Caco-2 (cell line): ENCODE results near the gene TAL2. TPM values are rescaled to one million over a fixed set of nuclear protein-coding genes. Genes with fewer than 3 reads are reported as not detected.

ENCODE experiments used
- BruUV-seq: library from RNA; stranded (reverse); fragments of 400-500 nt; replicated peaks from 2 replicates; lab custom pipeline; 2021; lab: Mats Ljungman, UMichigan
- CTCF ChIA-PET: fragments of 300-600 bp; sonication (Branson Sonifier 250); formaldehyde crosslinking; loops from one replicate; lab custom pipeline; 2022; ENCODE audit warnings: antibody characterized with exemption; lab: Charles Lee
- POLR2A ChIA-PET: fragments of 300-600 bp; sonication (Branson Sonifier 250); formaldehyde crosslinking; loops from one replicate; lab custom pipeline; 2022; ENCODE audit warnings: antibody characterized with exemption; lab: Charles Lee
- DNase-seq, 2 experiments: peaks; one replicate each; pipeline versions ENCODE4 v3.0.0 to v3.0.0-alpha.2; 2020 to 2022
- H3K27me3 ChIP-seq: replicated peaks from 2 replicates; pipeline ENCODE4 v1.6.0; 2011; ENCODE audit warnings: low read length; ENCODE audit not compliant: control insufficient read depth, insufficient read depth
- H3K36me3 ChIP-seq: 2 replicates; pipeline ENCODE4 v1.5.1; 2011; ENCODE audit warnings: low read length; ENCODE audit not compliant: control insufficient read depth, insufficient read depth
- H3K4me1 ChIP-seq: fragments of 250-450 bp; sonication (Bioruptor Pico); 2 replicates; pipeline ENCODE4 v1.5.1; 2020; ENCODE audit warnings: mild to moderate bottlenecking
- H3K4me3 ChIP-seq: 2 replicates; pipeline ENCODE4 v1.5.1; 2011; ENCODE audit warnings: low read depth, mild to moderate bottlenecking, control low read depth, low read length
- H3K9me3 ChIP-seq: fragments of 250-450 bp; sonication (Bioruptor Pico); 2 replicates; pipeline ENCODE4 v1.5.1; 2020; ENCODE audit warnings: mild to moderate bottlenecking, moderate library complexity
- H3K27ac Mint-ChIP-seq: one replicate; pipeline ENCODE4 v1.8.0; 2022; ENCODE audit warnings: mixed read lengths; ENCODE audit not compliant: unreplicated experiment
- H3K27me3 Mint-ChIP-seq: one replicate; pipeline ENCODE4 v1.8.0; 2022; ENCODE audit warnings: mixed read lengths; ENCODE audit not compliant: insufficient read depth, unreplicated experiment
- H3K36me3 Mint-ChIP-seq: one replicate; pipeline ENCODE4 v1.8.0; 2022; ENCODE audit warnings: mild to moderate bottlenecking, mixed read lengths; ENCODE audit not compliant: insufficient read depth, unreplicated experiment
- H3K4me1 Mint-ChIP-seq: one replicate; pipeline ENCODE4 v1.8.0; 2022; ENCODE audit warnings: low read depth, mixed read lengths; ENCODE audit not compliant: unreplicated experiment
- H3K4me3 Mint-ChIP-seq: one replicate; pipeline ENCODE4 v1.8.0; 2022; ENCODE audit warnings: mild to moderate bottlenecking, moderate library complexity, mixed read lengths; ENCODE audit not compliant: unreplicated experiment
- H3K9me3 Mint-ChIP-seq: one replicate; pipeline ENCODE4 v1.8.0; 2022; ENCODE audit warnings: mixed read lengths; ENCODE audit not compliant: unreplicated experiment
- intact Hi-C: fragments of 100-400 bp; cut with micrococcal nuclease; formaldehyde crosslinking; loops from one replicate; pipeline ENCODE4 v1.10.0; 2022; ENCODE audit not compliant: unreplicated experiment
- total RNA-seq: library from RNA; stranded (reverse); gene quantifications from 2 replicates; pipeline ENCODE4 v1.2.3, GENCODE V29; 2022
- TF ChIP-seq, protein P1 (sequence below), 2 experiments: fragments of 200-600 bp in 1 of 2; IDR thresholded peaks; 1 replicate in 1 of 2; 2 replicates in 1 of 2; pipeline versions ENCODE4 v1.5.1 to v1.8.0; 2011 to 2022; ENCODE audit warnings: antibody characterized with exemption in 1 of 2, control low read depth in 1 of 2, inconsistent platforms in 1 of 2, low read depth in 1 of 2, low read length in 1 of 2, mild to moderate bottlenecking in 1 of 2, moderate library complexity in 1 of 2; ENCODE audit not compliant: insufficient read depth in 1 of 2, severe bottlenecking in 1 of 2, unreplicated experiment in 1 of 2

Gene TAL2
- total RNA-seq, 1 experiment from 2014 or later: 1.00 TPM

DNA sequence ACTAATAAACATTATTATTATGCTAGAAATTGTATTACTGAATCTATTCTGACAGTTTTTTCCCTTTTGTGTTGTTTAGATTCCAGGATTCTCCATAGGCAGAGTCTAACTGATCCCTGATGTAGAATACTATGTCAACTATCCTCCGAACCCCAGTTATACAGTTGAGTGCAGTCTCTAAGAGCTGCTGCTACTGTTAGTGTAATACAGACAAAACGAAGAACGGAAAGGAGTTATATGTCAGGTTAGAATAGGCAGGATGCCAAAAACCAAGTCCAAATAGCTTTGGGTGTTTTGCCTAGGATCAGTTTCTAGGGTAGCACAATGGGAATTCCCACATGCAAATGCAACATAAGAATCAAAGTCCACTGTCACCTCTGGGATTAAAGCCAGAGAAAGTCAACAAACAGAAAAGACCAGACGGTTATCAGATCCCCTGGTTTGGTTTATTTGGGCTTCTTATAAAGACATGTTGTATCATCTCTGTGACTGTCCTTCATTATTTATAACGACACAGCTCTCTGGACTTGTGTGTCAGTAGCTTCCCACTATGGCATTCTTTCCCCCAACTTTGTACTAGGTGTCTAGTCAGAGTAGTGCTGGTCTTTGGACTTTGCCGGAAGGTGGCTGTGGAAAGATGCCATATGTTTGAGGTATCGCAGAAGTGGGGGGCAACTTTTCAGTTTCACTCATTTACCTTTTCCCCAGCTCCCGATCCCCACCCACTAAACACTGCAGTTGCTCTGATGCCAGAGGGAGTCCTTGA, 17.2 kb downstream of the TAL2 start:
- Mint-ChIP-seq H3K27ac (no peak overlapping the region), H3K4me1 (peaks cover 17% of the 10 kb centered on the region), H3K4me3 (no peak overlapping the region), H3K36me3 (no peaks in the 10 kb centered on the region), H3K27me3 (no peaks in the 10 kb centered on the region), H3K9me3 (no peaks in the 10 kb centered on the region)
- H3K4me3 ChIP-seq: no peak overlapping the region
- ChIA-PET CTCF (no interaction called here), POLR2A (no interaction called here)
- H3K9me3 ChIP-seq: no peaks in the 10 kb centered on the region
- TF ChIP-seq, protein P1, sequence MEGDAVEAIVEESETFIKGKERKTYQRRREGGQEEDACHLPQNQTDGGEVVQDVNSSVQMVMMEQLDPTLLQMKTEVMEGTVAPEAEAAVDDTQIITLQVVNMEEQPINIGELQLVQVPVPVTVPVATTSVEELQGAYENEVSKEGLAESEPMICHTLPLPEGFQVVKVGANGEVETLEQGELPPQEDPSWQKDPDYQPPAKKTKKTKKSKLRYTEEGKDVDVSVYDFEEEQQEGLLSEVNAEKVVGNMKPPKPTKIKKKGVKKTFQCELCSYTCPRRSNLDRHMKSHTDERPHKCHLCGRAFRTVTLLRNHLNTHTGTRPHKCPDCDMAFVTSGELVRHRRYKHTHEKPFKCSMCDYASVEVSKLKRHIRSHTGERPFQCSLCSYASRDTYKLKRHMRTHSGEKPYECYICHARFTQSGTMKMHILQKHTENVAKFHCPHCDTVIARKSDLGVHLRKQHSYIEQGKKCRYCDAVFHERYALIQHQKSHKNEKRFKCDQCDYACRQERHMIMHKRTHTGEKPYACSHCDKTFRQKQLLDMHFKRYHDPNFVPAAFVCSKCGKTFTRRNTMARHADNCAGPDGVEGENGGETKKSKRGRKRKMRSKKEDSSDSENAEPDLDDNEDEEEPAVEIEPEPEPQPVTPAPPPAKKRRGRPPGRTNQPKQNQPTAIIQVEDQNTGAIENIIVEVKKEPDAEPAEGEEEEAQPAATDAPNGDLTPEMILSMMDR (IDR thresholded peaks at IDR 0.05; ENCODE audit: insufficient read depth in 1 of 2, low read depth in 1 of 2, low read length in 1 of 2, severe bottlenecking in 1 of 2, unreplicated experiment in 1 of 2): no peak
- peaks cover 20% of the 10 kb centered on the region for H3K4me1 ChIP-seq
- H3K36me3 ChIP-seq: no peaks in the 10 kb centered on the region
- DNase-seq: no peak
- intact Hi-C loops: no loop called here
- no TSS peak for BruUV-seq
- H3K27me3 ChIP-seq: no peaks in the 10 kb centered on the region

DNA sequence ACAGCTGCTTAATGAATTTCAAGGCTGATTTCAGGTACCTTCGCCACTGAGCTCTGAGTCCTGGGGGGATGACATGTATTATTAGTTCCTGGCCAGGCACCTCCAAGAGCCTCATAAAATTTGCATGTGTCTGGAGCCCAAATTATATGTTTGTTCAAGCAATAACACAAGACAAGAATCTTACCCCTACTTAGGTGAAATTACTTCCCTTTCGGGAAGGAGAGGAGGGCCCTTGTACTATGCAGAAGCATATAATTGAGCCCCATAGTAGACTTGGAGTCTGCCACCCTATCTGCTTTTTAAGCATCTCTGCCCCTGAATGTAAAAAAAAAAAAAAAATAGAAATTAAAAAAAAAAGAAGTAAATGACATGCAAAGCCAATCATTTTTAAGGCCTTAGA, 19.1 kb downstream of the TAL2 start:
- Mint-ChIP-seq H3K4me1 (peaks cover 17% of the 10 kb centered on the region), H3K9me3 (no peaks in the 10 kb centered on the region), H3K4me3 (no peak overlapping the region), H3K27ac (no peak overlapping the region), H3K36me3 (no peaks in the 10 kb centered on the region), H3K27me3 (no peaks in the 10 kb centered on the region)
- no peaks in the 10 kb centered on the region for H3K27me3 ChIP-seq
- ChIA-PET POLR2A (no interaction called here), CTCF (no interaction called here)
- peaks cover 20% of the 10 kb centered on the region for H3K4me1 ChIP-seq
- no TSS peak for BruUV-seq
- no peaks in the 10 kb centered on the region for H3K9me3 ChIP-seq
- H3K36me3 ChIP-seq: no peaks in the 10 kb centered on the region
- no peak overlapping the region for H3K4me3 ChIP-seq
- TF ChIP-seq, protein P1 (IDR thresholded peaks at IDR 0.05; ENCODE audit: insufficient read depth in 1 of 2, low read depth in 1 of 2, low read length in 1 of 2, severe bottlenecking in 1 of 2, unreplicated experiment in 1 of 2): no peak
- DNase-seq: no peak
- intact Hi-C loops: no loop called here

DNA sequence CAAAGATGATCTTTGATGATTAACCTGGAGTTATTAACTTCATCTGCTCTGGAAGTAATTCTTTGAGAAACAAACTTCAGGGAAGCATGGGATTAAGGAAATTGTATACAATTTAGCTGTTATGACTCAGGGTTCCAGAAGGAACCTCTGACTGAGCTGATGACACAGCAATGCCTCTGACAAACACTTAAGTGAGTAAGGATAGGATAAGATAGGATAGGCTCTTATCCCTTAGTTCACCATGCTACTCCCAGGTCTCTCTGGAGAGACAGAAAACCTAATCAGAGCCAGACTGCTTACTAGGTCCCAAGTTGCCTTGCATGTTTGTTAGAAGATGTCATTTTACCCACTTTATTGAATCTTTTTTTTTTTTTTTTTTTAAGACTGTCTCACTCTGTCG, 19.5 kb downstream of the TAL2 start:
- Mint-ChIP-seq H3K4me3 (no peak overlapping the region), H3K4me1 (peaks cover 17% of the 10 kb centered on the region), H3K27me3 (no peaks in the 10 kb centered on the region), H3K9me3 (no peaks in the 10 kb centered on the region), H3K36me3 (no peaks in the 10 kb centered on the region), H3K27ac (no peak overlapping the region)
- BruUV-seq: no TSS peak
- Histone ChIP-seq H3K4me3 (no peak overlapping the region), H3K27me3 (no peaks in the 10 kb centered on the region), H3K4me1 (peaks cover 20% of the 10 kb centered on the region), H3K9me3 (no peaks in the 10 kb centered on the region), H3K36me3 (no peaks in the 10 kb centered on the region)
- no peak for DNase-seq
- POLR2A ChIA-PET: no interaction called here
- CTCF ChIA-PET: no interaction called here
- TF ChIP-seq, protein P1 (IDR thresholded peaks at IDR 0.05; ENCODE audit: insufficient read depth in 1 of 2, low read depth in 1 of 2, low read length in 1 of 2, severe bottlenecking in 1 of 2, unreplicated experiment in 1 of 2): no peak
- intact Hi-C loops: no loop called here
